ENCODE data around the gene DBNL. TPM values are rescaled to one million over a fixed set of nuclear protein-coding genes. Genes with fewer than 3 reads are reported as not detected.
A peak's percentile ranks its signal among the peaks of the same experiment; 100 is the strongest.

The DBNL gene
- total RNA-seq, 1 experiment from 2014 or later: 111 TPM

DNA sequence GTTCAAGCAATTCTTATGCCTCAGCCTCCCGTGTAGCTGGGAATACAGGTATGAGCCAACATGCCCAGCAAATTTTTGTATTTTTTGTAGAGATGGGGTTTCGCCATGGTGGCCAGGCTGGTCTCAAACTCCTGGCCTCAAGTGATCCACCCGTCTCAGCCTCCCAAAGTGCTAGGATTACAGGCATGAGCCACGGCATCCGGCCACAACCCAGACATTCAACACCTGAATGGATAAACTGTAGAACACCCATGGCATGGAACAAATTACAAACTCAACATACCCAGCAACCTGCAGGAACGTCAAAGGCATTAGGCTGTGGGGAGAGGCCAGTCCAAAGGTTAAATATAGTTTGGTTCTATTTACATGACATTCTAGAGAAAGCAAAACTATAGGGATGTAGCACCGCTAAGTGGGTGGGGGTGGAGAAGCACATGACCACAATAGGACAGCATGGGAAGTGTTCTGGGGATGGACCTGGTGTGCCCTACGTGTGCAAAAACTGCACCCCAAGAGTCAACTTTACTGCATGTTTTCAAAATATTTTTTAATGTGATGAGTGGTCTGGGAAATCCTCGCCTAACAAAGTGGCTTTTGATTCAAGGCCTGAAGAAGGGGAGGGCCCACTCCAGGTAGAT lies 27.3 kb downstream of the DBNL start:
- ChIA-PET POLR2A (no interaction called here), CTCF (interaction anchor here (0.6 kb wide), 1 partner anchor 33 kb away, joined by 7 read pairs; no protein-coding TSS in a partner anchor)
- no peak for DNase-seq (ENCODE audit: low read depth, low spot score)
- no peak overlapping the region for H3K4me3 ChIP-seq (ENCODE audit: low read depth in 2 of 2, low read length in 2 of 2)
- H3K27me3 ChIP-seq (ENCODE audit: control insufficient read depth, insufficient read depth, low read length): no peaks in the 10 kb centered on the region
- in situ Hi-C loops (cut with HindIII; ENCODE audit: low pct_unique_long_range_greater_than_20kb, low sequenced_read_pairs) (no loop called here), intact Hi-C loops (cut with micrococcal nuclease; ENCODE audit: unreplicated experiment) (loop anchor here (5.0 kb wide), 1 partner anchor 125 kb away; no protein-coding TSS in a partner anchor)
- no peaks in the 10 kb centered on the region for H3K9me3 ChIP-seq (ENCODE audit: control insufficient read depth, insufficient read depth, low read depth, low read length)
- no peak for ATAC-seq
- peaks cover 4% of the 10 kb centered on the region; the same call in 1 of the 2 replicates for H3K4me1 ChIP-seq (ENCODE audit: control insufficient read depth, insufficient read depth, low read length)
- TF ChIP-seq, protein P1, sequence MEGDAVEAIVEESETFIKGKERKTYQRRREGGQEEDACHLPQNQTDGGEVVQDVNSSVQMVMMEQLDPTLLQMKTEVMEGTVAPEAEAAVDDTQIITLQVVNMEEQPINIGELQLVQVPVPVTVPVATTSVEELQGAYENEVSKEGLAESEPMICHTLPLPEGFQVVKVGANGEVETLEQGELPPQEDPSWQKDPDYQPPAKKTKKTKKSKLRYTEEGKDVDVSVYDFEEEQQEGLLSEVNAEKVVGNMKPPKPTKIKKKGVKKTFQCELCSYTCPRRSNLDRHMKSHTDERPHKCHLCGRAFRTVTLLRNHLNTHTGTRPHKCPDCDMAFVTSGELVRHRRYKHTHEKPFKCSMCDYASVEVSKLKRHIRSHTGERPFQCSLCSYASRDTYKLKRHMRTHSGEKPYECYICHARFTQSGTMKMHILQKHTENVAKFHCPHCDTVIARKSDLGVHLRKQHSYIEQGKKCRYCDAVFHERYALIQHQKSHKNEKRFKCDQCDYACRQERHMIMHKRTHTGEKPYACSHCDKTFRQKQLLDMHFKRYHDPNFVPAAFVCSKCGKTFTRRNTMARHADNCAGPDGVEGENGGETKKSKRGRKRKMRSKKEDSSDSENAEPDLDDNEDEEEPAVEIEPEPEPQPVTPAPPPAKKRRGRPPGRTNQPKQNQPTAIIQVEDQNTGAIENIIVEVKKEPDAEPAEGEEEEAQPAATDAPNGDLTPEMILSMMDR (IDR thresholded peaks at IDR 0.05): no peak
- TF ChIP-seq TCF7L2 (IDR thresholded peaks at IDR 0.05; ENCODE audit: low read depth, low read length) (no peak), SIN3A (IDR thresholded peaks at IDR 0.05; ENCODE audit: borderline replicate concordance, insufficient read depth, low read depth, low read length) (no peak), POLR2AphosphoS5 (IDR thresholded peaks at IDR 0.05; ENCODE audit: low read depth, low read length) (no peak)
- TF ChIP-seq, protein P2, sequence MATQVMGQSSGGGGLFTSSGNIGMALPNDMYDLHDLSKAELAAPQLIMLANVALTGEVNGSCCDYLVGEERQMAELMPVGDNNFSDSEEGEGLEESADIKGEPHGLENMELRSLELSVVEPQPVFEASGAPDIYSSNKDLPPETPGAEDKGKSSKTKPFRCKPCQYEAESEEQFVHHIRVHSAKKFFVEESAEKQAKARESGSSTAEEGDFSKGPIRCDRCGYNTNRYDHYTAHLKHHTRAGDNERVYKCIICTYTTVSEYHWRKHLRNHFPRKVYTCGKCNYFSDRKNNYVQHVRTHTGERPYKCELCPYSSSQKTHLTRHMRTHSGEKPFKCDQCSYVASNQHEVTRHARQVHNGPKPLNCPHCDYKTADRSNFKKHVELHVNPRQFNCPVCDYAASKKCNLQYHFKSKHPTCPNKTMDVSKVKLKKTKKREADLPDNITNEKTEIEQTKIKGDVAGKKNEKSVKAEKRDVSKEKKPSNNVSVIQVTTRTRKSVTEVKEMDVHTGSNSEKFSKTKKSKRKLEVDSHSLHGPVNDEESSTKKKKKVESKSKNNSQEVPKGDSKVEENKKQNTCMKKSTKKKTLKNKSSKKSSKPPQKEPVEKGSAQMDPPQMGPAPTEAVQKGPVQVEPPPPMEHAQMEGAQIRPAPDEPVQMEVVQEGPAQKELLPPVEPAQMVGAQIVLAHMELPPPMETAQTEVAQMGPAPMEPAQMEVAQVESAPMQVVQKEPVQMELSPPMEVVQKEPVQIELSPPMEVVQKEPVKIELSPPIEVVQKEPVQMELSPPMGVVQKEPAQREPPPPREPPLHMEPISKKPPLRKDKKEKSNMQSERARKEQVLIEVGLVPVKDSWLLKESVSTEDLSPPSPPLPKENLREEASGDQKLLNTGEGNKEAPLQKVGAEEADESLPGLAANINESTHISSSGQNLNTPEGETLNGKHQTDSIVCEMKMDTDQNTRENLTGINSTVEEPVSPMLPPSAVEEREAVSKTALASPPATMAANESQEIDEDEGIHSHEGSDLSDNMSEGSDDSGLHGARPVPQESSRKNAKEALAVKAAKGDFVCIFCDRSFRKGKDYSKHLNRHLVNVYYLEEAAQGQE (IDR thresholded peaks at IDR 0.05; ENCODE audit: insufficient read depth in 1 of 2, low read depth in 2 of 2, low read length in 1 of 2): no peak
- no peak overlapping the region for H3K27ac ChIP-seq (ENCODE audit: low read length)
- no peaks in the 10 kb centered on the region for H3K36me3 ChIP-seq (ENCODE audit: control insufficient read depth, insufficient read depth, low read length)
- no TSS peak for BruUV-seq (replicated peaks)

DNA sequence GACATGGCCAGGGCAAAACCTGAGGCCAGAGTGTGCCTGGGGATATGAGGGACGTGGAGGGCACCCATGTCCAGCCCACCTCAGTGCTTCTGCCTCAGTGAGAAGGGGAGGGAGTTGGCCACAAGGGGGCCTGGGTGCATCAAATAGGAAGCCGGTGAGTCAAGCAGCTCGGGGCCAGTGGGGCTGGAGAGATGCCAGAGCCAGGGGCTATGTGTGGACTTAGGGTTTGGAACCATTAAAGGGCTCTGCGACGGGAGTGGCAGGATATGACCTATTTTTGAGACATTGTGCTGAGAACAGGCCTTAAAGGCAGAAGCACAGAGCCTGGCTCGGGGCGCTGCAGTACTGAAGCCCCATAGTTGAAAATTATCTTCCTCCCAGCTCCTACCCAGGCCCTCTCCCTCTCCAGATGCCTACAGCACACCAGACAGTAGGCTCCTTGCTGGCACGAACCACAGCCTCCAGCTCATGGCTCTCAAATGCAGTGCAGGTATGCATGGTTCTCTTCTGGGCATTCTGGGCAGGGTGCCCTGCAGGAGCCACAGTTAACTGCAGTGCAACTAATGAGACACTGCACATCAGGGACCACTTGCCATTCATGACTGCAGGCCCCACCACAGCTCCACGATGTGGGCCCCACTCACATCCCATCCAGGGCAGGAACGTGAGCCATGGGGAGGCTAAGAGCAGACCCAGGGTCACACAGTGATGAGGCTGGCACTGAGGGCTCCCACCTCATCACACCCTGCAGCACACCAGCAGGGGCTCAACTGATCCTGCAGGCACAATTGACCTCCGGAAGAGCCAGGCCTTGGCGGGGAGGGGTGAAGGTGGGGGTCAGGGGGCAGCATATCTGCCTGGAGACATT lies 28.1 kb downstream of the DBNL start:
- no TSS peak for BruUV-seq (replicated peaks)
- ChIA-PET POLR2A (no interaction called here), CTCF (interaction anchor here (0.6 kb wide), 1 partner anchor 33 kb away, joined by 7 read pairs; no protein-coding TSS in a partner anchor)
- Histone ChIP-seq H3K4me1 (ENCODE audit: control insufficient read depth, insufficient read depth, low read length) (peaks cover 4% of the 10 kb centered on the region; the same call in 1 of the 2 replicates), H3K27me3 (ENCODE audit: control insufficient read depth, insufficient read depth, low read length) (no peaks in the 10 kb centered on the region), H3K36me3 (ENCODE audit: control insufficient read depth, insufficient read depth, low read length) (no peaks in the 10 kb centered on the region), H3K4me3 (ENCODE audit: low read depth in 2 of 2, low read length in 2 of 2) (no peak overlapping the region), H3K27ac (ENCODE audit: low read length) (no peak overlapping the region), H3K9me3 (ENCODE audit: control insufficient read depth, insufficient read depth, low read depth, low read length) (no peaks in the 10 kb centered on the region)
- DNase-seq (ENCODE audit: low read depth, low spot score): no peak
- no peak for TF ChIP-seq SIN3A (IDR thresholded peaks at IDR 0.05; ENCODE audit: borderline replicate concordance, insufficient read depth, low read depth, low read length)
- 0 out of 2 replicates have a peak, but pooled peaks have one; percentile 34 for TF ChIP-seq POLR2AphosphoS5 (IDR thresholded peaks at IDR 0.05; ENCODE audit: low read depth, low read length)
- peak; percentile 32; the same call in 1 of the 2 replicates for TF ChIP-seq TCF7L2 (IDR thresholded peaks at IDR 0.05; ENCODE audit: low read depth, low read length)
- TF ChIP-seq, protein P2 (IDR thresholded peaks at IDR 0.05; ENCODE audit: insufficient read depth in 1 of 2, low read depth in 2 of 2, low read length in 1 of 2): no peak
- TF ChIP-seq, protein P1 (IDR thresholded peaks at IDR 0.05): peak; percentile 86; the same call in 1 of the 2 replicates
- ATAC-seq: peak; percentile 70
- in situ Hi-C loops (cut with HindIII; ENCODE audit: low pct_unique_long_range_greater_than_20kb, low sequenced_read_pairs): no loop called here
- intact Hi-C loops (cut with micrococcal nuclease; ENCODE audit: unreplicated experiment): loop anchor here (5.0 kb wide), 1 partner anchor 125 kb away; no protein-coding TSS in a partner anchor
